AG09319 (cell line): ENCODE results near the gene ZNF598.
A peak's percentile ranks its signal among the peaks of the same experiment; 100 is the strongest.

Experiments
- DNase-seq: peaks from one replicate; pipeline ENCODE4 v3.0.0-alpha.2; 2010; ENCODE audit warnings: low read depth; ENCODE audit errors: extremely low read depth
- TF ChIP-seq, protein P1 (sequence below): IDR thresholded peaks from 2 replicates; pipeline ENCODE4 v1.5.1; 2011; ENCODE audit warnings: low read depth, mild to moderate bottlenecking, inconsistent platforms, low read length, moderate library complexity

Gene ZNF598

DNA sequence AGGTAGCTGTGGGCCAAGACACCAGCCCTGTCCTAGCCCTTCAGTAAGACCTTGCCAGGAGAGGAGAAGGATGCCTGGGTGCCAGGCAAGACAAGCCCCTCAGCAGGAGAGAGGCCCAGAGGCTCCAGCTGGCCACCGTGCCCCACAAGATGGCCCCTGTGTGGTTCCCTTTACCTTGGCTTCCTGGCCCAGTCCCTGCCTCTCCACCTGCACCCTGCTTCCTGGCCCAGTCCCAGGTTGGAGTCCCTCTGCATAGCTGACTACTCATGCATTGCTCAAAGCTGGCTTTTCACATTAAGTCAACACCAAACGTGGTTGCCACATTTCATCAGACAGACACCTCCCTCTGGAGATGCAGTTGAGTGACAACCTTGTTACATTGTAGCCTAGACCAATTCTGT lies 15.9 kb downstream of the ZNF598 start:
- DNase-seq, result no peak
- TF ChIP-seq, protein P1, sequence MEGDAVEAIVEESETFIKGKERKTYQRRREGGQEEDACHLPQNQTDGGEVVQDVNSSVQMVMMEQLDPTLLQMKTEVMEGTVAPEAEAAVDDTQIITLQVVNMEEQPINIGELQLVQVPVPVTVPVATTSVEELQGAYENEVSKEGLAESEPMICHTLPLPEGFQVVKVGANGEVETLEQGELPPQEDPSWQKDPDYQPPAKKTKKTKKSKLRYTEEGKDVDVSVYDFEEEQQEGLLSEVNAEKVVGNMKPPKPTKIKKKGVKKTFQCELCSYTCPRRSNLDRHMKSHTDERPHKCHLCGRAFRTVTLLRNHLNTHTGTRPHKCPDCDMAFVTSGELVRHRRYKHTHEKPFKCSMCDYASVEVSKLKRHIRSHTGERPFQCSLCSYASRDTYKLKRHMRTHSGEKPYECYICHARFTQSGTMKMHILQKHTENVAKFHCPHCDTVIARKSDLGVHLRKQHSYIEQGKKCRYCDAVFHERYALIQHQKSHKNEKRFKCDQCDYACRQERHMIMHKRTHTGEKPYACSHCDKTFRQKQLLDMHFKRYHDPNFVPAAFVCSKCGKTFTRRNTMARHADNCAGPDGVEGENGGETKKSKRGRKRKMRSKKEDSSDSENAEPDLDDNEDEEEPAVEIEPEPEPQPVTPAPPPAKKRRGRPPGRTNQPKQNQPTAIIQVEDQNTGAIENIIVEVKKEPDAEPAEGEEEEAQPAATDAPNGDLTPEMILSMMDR, result no peak

DNA sequence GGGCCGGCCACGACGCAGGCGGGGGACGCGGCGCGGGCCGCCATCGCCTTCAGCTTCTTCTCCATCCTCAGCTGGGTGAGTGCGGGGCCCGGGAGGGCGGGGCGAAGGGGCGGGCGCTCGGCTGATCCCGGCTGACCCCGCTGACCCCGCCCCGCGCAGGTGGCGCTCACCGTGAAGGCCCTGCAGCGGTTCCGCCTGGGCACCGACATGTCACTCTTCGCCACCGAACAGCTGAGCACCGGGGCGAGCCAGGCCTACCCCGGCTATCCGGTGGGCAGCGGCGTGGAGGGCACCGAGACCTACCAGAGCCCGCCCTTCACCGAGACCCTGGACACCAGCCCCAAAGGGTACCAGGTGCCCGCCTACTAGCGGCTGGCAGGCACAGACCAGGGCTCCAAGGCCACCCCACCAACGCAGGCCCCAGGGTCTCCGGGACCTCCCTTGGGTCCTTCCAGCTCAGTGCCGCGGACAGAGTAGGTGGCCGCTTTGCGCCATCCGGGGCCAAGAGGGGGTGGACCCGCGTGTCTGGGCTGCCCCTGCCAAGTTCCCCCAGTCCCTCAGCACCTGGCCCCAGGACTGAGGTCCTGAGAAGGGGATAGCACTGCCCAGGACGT lies 16.8 kb downstream of the ZNF598 start:
- no peak for DNase-seq
- TF ChIP-seq, protein P1, result no peak

DNA sequence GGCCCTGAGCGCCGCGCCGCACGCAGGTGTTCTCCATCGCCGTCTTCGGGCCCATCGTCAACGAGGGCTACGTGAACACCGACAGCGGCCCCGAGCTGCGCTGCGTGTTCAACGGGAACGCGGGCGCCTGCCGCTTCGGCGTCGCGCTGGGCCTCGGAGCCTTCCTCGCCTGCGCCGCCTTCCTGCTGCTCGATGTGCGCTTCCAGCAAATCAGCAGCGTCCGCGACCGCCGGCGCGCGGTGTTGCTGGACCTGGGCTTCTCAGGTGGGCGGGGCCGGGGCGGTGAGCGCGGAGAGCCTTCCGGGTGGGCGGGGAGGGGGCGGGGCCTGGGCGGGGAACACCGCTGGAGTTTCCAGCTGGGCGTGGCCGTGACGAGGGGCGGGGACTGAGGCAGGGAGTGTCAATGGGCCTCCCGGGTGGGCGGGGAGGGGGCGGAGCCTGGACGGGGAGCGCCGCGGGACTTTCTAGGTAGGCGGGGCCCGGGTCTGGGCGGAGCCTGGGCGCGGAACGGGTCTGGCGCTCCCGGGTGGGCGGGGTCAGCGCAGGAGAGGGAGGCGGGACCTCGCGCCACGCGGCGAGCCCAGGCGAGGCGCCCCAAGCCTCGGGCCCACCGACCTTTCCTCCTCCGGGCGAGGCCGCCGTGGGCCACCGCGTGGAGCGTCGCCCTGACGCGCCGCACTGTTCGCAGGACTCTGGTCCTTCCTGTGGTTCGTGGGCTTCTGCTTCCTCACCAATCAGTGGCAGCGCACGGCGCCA lies 17.5 kb downstream of the ZNF598 start:
- DNase-seq, result peak; percentile 62

DNA sequence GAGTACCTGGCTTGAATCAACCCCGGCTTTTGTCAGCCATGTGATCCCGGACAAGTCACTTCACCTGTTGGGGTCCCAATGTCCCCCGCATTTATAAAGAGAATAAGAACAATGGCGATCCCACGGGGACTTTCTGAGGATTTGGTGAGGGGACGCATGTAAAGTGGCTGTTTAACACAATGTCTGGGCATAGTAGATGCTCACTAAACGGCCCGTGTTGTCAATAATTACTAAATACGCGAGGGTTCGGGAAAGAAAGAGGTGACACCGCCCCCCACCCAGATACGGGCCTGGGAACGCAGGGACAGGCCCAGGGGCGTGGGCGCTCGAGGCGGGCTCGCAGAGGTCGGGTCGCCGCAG lies 18.1 kb downstream of the ZNF598 start:
- DNase-seq, result no peak

More for the DNA sequence above, 17.5 kb downstream of the ZNF598 start:
- TF ChIP-seq, protein P1, result no peak

DNA sequence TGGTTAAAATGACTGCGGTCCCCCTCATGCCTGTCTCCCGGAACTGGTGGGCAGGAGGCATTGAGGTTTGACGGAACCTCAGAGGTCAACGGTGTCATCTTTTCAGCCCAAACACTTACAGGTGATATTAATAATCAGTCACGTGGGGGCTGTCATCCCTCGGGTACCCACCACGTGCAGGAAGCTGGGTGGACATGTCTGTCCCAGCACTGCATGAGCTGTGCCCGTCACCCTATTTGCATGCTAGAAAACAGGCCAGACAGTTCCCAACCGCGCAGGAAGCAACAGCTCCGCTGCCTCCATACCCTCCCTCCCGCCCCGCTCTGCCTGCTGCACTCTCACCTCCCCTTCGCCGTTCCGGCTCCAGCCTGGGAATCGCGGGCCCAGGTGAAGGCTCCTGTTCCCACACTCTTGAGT lies 18.5 kb downstream of the ZNF598 start:
- no peak for DNase-seq
- TF ChIP-seq, protein P1, result no peak

More for the DNA sequence above, 18.1 kb downstream of the ZNF598 start:
- TF ChIP-seq, protein P1, result no peak

DNA sequence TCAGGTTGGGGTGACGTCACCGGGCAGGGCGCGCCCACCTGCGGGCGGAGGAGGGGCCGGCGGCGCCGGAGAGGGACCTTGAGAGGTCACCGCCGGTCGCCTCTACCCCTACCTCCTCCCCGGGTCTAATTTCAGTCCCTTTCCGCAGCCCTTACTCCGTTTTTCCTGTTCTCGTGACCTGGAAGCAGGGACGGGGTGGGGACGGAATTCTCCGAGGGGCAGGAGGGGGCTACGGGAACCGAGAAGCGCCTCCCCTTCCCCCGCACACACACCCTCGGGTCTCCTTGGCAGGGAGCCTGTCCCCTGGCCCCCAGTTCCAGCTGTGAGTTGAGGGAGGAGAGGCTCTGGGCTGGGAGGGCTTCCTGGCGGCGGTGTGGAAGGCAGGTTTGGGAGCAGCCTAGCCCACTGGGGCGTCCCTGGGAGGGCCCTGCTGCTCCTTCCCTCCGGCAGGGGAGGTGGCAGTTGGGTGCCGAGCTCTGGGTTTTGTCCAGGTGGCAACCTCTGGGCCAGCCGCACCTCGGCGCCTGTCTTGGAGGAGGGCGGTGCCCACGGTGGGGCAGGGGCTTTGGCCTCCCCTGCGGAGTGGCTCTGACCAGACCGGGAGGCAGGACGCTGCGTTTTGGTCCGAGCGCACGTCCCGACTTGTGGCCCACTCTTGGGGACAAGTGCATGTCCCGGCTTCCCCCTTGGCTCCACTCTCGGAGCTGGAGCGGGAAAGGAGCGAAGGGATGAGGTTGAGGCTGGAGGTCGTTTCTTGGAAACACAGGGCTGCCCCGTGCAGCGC lies 19.1 kb downstream of the ZNF598 start:
- DNase-seq, result no peak
- TF ChIP-seq, protein P1, result no peak

DNA sequence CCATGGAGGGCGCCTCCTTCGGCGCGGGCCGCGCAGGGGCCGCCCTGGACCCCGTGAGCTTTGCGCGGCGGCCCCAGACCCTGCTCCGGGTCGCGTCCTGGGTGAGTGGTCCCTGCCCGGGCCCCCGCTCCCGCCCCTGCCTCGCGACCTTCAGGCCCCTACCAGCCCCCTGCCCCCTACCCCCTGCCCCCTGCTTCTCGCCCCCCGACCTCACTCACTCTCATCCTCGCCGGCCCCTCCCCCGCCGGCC lies 19.6 kb downstream of the ZNF598 start:
- TF ChIP-seq, protein P1, result no peak
- no peak for DNase-seq
